Stimulated activated naive CD8-positive, alpha-beta T cell treated with anti-CD3 and anti-CD28 coated beads, Interleukin-15, Interleukin-2, amounts not matched to agents 100 ng/mL and 50 ng/mL, for 24 hours (primary cell): ENCODE results near the gene BFSP1.

Source experiments
- H3K27ac Mint-ChIP-seq: one replicate; pipeline ENCODE4 v1.8.0; 2021; ENCODE audit warnings: mild to moderate bottlenecking, mixed read lengths
- H3K27me3 Mint-ChIP-seq: one replicate; pipeline ENCODE4 v1.8.0; 2021; ENCODE audit warnings: mixed read lengths
- H3K36me3 Mint-ChIP-seq: one replicate; pipeline ENCODE4 v1.8.0; 2021; ENCODE audit warnings: low read depth, mixed read lengths
- H3K4me1 Mint-ChIP-seq: one replicate; pipeline ENCODE4 v1.8.0; 2021; ENCODE audit warnings: low read depth, mixed read lengths
- H3K4me3 Mint-ChIP-seq: one replicate; pipeline ENCODE4 v1.8.0; 2021; ENCODE audit warnings: mild to moderate bottlenecking, mixed read lengths
- H3K9me3 Mint-ChIP-seq: one replicate; pipeline ENCODE4 v1.8.0; 2021; ENCODE audit warnings: mixed read lengths

BFSP1 gene

GRCh38 chr20:17502105-17502504 is 29.1 kb downstream of the BFSP1 start:
- Mint-ChIP-seq H3K27me3 (no peaks in the 10 kb centered on the region), H3K4me1 (peaks cover 38% of the 10 kb centered on the region), H3K9me3 (no peaks in the 10 kb centered on the region), H3K27ac (no peak overlapping the region), H3K4me3 (no peak overlapping the region), H3K36me3 (no peaks in the 10 kb centered on the region)

GRCh38 chr20:17501701-17502100 is 29.5 kb downstream of the BFSP1 start:
- peaks cover 34% of the 10 kb centered on the region for H3K4me1 Mint-ChIP-seq
- no peak overlapping the region for H3K27ac Mint-ChIP-seq

GRCh38 chr20:17500826-17501225 is 30.4 kb downstream of the BFSP1 start:
- Mint-ChIP-seq H3K36me3 (no peaks in the 10 kb centered on the region), H3K4me1 (peaks cover 25% of the 10 kb centered on the region), H3K4me3 (no peak overlapping the region), H3K9me3 (no peaks in the 10 kb centered on the region), H3K27me3 (no peaks in the 10 kb centered on the region), H3K27ac (no peak overlapping the region)

More at GRCh38 chr20:17501701-17502100, 29.5 kb downstream of the BFSP1 start:
- Mint-ChIP-seq H3K36me3 (no peaks in the 10 kb centered on the region), H3K9me3 (no peaks in the 10 kb centered on the region), H3K4me3 (no peak overlapping the region), H3K27me3 (no peaks in the 10 kb centered on the region)

GRCh38 chr20:17500271-17500670 is 30.9 kb downstream of the BFSP1 start:
- no peaks in the 10 kb centered on the region for H3K27me3 Mint-ChIP-seq
- no peaks in the 10 kb centered on the region for H3K36me3 Mint-ChIP-seq
- no peak overlapping the region for H3K4me3 Mint-ChIP-seq
- H3K27ac Mint-ChIP-seq = no peak overlapping the region
- H3K9me3 Mint-ChIP-seq = no peaks in the 10 kb centered on the region
- peaks cover 20% of the 10 kb centered on the region for H3K4me1 Mint-ChIP-seq

GRCh38 chr20:17499041-17499440 is 32.1 kb downstream of the BFSP1 start:
- peaks cover 7% of the 10 kb centered on the region for H3K4me1 Mint-ChIP-seq
- no peak overlapping the region for H3K4me3 Mint-ChIP-seq
- H3K27ac Mint-ChIP-seq = no peak overlapping the region
- no peaks in the 10 kb centered on the region for H3K36me3 Mint-ChIP-seq
- no peaks in the 10 kb centered on the region for H3K9me3 Mint-ChIP-seq
- no peaks in the 10 kb centered on the region for H3K27me3 Mint-ChIP-seq

- no peak overlapping the region for H3K27ac Mint-ChIP-seq
- H3K36me3 Mint-ChIP-seq = no peaks in the 10 kb centered on the region
- H3K4me3 Mint-ChIP-seq = no peak overlapping the region
- H3K27me3 Mint-ChIP-seq = no peaks in the 10 kb centered on the region
- H3K4me1 Mint-ChIP-seq = peaks cover 5% of the 10 kb centered on the region
- H3K9me3 Mint-ChIP-seq = no peaks in the 10 kb centered on the region
Observed at GRCh38 chr20:17498641-17499040, 32.5 kb downstream of the BFSP1 start.

GRCh38 chr20:17497821-17498580 is 33.2 kb downstream of the BFSP1 start:
- H3K27ac Mint-ChIP-seq = no peak overlapping the region
- no peaks in the 10 kb centered on the region for H3K27me3 Mint-ChIP-seq
- no peaks in the 10 kb centered on the region for H3K9me3 Mint-ChIP-seq
- no peaks in the 10 kb centered on the region for H3K36me3 Mint-ChIP-seq
- no peak overlapping the region for H3K4me3 Mint-ChIP-seq
- H3K4me1 Mint-ChIP-seq = no peaks in the 10 kb centered on the region

GRCh38 chr20:17495826-17496225 is 35.4 kb downstream of the BFSP1 start:
- H3K9me3 Mint-ChIP-seq = no peaks in the 10 kb centered on the region
- H3K4me1 Mint-ChIP-seq = no peaks in the 10 kb centered on the region
- no peaks in the 10 kb centered on the region for H3K36me3 Mint-ChIP-seq

GRCh38 chr20:17494201-17494600 is 37.0 kb downstream of the BFSP1 start:
- Mint-ChIP-seq H3K9me3 (no peaks in the 10 kb centered on the region), H3K4me1 (no peaks in the 10 kb centered on the region), H3K27me3 (no peaks in the 10 kb centered on the region), H3K27ac (no peak overlapping the region), H3K4me3 (no peak overlapping the region), H3K36me3 (no peaks in the 10 kb centered on the region)

More at GRCh38 chr20:17495826-17496225, 35.4 kb downstream of the BFSP1 start:
- Mint-ChIP-seq H3K27me3 (no peaks in the 10 kb centered on the region), H3K27ac (no peak overlapping the region), H3K4me3 (no peak overlapping the region)

- Mint-ChIP-seq H3K9me3 (no peaks in the 10 kb centered on the region), H3K4me3 (no peak overlapping the region), H3K27ac (no peak overlapping the region), H3K36me3 (no peaks in the 10 kb centered on the region), H3K27me3 (no peaks in the 10 kb centered on the region), H3K4me1 (no peaks in the 10 kb centered on the region)
Observed at GRCh38 chr20:17493173-17493572, 38.0 kb downstream of the BFSP1 start.

GRCh38 chr20:17491488-17491887 is 39.7 kb downstream of the BFSP1 start:
- Mint-ChIP-seq H3K36me3 (no peaks in the 10 kb centered on the region), H3K9me3 (no peaks in the 10 kb centered on the region), H3K4me1 (no peaks in the 10 kb centered on the region), H3K4me3 (no peak overlapping the region), H3K27me3 (no peaks in the 10 kb centered on the region), H3K27ac (no peak overlapping the region)

GRCh38 chr20:17491041-17491440 is 40.1 kb downstream of the BFSP1 start:
- Mint-ChIP-seq H3K27me3 (no peaks in the 10 kb centered on the region), H3K27ac (no peak overlapping the region), H3K36me3 (no peaks in the 10 kb centered on the region), H3K4me3 (no peak overlapping the region), H3K9me3 (no peaks in the 10 kb centered on the region), H3K4me1 (no peaks in the 10 kb centered on the region)

- no peak overlapping the region for H3K4me3 Mint-ChIP-seq
- H3K36me3 Mint-ChIP-seq = no peaks in the 10 kb centered on the region
- no peak overlapping the region for H3K27ac Mint-ChIP-seq
Observed at GRCh38 chr20:17490501-17490900, 40.7 kb downstream of the BFSP1 start.

GRCh38 chr20:17488916-17489600 is 42.1 kb downstream of the BFSP1 start:
- H3K27ac Mint-ChIP-seq = no peak overlapping the region
- H3K27me3 Mint-ChIP-seq = peaks cover 3% of the 10 kb centered on the region
- H3K4me1 Mint-ChIP-seq = no peaks in the 10 kb centered on the region
- no peaks in the 10 kb centered on the region for H3K9me3 Mint-ChIP-seq
- no peaks in the 10 kb centered on the region for H3K36me3 Mint-ChIP-seq
- H3K4me3 Mint-ChIP-seq = no peak overlapping the region

More at GRCh38 chr20:17490501-17490900, 40.7 kb downstream of the BFSP1 start:
- H3K4me1 Mint-ChIP-seq = no peaks in the 10 kb centered on the region
- no peaks in the 10 kb centered on the region for H3K27me3 Mint-ChIP-seq
- H3K9me3 Mint-ChIP-seq = no peaks in the 10 kb centered on the region

GRCh38 chr20:17485017-17485416 is 46.2 kb downstream of the BFSP1 start:
- H3K9me3 Mint-ChIP-seq = no peaks in the 10 kb centered on the region
- no peak overlapping the region for H3K27ac Mint-ChIP-seq
- H3K4me3 Mint-ChIP-seq = no peak overlapping the region
- no peaks in the 10 kb centered on the region for H3K4me1 Mint-ChIP-seq
- peaks cover 13% of the 10 kb centered on the region for H3K27me3 Mint-ChIP-seq
- no peaks in the 10 kb centered on the region for H3K36me3 Mint-ChIP-seq
